Epithelial cell of prostate (primary cell): Measurements from ENCODE around the gene GLUD2.
"Not testable (repeated sequence)": the region's sequence is repeated elsewhere in the genome, so short reads cannot be mapped to it uniquely, and the experiment has no call there.

ENCODE experiments used
- DNase-seq: peaks from one replicate; pipeline ENCODE4 v3.0.0-alpha.2; 2011; ENCODE audit warnings: low read depth, low spot score
- H3K27ac ChIP-seq: fragments of 450-650 bp; 2 replicates; pipeline ENCODE4 v1.5.1; 2017; ENCODE audit warnings: mild to moderate bottlenecking

GLUD2 gene

DNA sequence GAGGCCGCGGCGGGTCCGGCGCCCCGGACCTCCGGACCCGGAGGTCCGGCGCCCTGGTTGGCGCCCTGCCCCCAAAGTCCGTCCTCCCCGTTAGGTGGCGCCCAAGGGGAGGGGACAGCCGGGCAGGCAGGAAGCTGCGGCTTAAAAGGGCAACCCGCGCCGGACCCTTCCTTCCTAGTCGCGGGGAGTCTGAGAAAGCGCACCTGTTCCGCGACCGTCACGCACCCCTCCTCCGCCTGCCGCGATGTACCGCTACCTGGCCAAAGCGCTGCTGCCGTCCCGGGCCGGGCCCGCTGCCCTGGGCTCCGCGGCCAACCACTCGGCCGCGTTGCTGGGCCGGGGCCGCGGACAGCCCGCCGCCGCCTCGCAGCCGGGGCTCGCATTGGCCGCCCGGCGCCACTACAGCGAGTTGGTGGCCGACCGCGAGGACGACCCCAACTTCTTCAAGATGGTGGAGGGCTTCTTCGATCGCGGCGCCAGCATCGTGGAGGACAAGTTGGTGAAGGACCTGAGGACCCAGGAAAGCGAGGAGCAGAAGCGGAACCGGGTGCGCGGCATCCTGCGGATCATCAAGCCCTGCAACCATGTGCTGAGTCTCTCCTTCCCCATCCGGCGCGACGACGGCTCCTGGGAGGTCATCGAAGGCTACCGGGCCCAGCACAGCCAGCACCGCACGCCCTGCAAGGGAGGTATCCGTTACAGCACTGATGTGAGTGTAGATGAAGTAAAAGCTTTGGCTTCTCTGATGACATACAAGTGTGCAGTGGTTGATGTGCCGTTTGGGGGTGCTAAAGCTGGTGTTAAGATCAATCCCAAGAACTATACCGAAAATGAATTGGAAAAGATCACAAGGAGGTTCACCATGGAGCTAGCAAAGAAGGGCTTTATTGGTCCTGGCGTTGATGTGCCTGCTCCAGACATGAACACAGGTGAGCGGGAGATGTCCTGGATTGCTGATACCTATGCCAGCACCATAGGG is at the start of gene GLUD2:
GLUD2 (plus strand) TSS at position 170 of the 979 bp plus-strand sequence; CDS start at position 245, 75 bp downstream.
- H3K27ac ChIP-seq, DNase-seq: not testable (repeated sequence)

DNA sequence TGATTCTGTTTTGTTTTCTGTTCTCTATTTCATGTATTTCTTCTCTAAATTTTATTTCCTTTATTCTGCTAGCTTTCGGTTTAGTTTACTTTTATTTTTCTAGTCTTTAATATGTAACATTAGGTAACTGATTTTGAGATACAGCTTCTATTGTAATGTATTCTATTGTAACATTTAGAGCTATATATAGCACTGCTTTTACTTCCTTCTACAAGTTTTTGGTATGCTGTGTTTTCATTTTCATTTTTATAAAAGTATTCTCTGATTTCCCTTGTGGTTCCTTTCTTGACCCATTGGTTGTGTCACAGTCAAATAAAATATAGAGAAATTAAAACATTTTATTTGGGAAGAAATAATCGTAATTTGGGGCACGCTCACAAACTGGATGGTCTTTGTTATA is 48.0 kb upstream of the GLUD2 start:
- no peak overlapping the region for H3K27ac ChIP-seq
- DNase-seq: no peak

DNA sequence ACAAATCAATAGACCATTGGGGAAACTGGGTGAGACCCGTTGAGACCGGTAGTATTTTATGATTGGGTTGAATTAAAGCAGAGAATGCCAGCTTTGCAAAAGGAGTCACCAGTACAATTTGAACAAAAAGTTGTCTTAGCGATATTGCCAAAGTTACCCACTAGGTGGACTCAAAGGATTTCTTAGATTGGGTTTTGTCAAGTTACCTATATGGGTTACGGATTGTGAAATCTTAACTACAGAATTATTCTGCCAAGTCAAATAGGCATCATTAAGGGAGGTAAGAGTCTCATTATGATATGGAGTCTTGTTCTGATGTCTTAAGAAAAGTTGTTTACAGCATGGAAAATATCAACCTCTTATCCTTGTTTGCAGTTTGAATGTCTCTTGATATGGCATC is 46.8 kb upstream of the GLUD2 start:
- DNase-seq: no peak
- no peak overlapping the region for H3K27ac ChIP-seq

DNA sequence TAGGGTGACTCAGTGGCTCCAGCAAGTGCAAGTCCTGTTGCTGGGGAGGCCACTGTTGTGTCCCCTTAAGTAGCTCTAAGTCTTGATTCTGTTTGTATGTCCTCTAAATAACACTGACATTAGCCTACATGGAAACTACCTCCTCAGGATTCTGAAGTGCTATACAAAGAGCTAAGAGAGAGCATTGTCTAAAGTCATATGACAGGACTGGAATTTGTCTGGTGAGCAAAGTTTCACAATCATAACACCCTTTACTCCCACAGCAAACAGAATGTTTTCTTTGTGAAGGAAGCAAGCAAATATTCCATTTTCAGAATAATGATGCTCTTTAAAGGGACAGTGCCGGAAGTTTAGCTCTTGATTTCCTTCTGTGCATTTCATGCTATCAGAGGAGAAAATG is 38.5 kb upstream of the GLUD2 start:
- H3K27ac ChIP-seq: no peak overlapping the region
- DNase-seq: no peak

DNA sequence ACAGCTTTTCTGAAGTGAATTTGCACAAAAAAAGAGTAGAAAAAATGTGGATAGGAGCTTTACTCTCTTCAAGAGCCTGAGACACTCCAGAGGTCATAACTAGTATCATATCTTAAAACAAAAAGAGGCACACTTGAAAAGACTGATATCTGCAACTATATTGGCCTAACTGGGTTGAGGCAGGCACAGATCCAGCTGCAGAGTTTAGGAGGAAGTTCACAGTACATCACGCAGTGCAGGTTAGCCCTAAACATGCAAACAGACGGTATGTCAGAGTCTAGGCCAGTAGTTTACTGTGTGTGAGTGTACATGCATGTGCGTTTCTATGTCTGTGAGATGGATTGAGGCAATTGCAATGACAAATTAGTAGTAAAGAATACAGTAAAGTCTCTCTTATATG is 37.6 kb upstream of the GLUD2 start:
- DNase-seq: no peak
- no peak overlapping the region for H3K27ac ChIP-seq

DNA sequence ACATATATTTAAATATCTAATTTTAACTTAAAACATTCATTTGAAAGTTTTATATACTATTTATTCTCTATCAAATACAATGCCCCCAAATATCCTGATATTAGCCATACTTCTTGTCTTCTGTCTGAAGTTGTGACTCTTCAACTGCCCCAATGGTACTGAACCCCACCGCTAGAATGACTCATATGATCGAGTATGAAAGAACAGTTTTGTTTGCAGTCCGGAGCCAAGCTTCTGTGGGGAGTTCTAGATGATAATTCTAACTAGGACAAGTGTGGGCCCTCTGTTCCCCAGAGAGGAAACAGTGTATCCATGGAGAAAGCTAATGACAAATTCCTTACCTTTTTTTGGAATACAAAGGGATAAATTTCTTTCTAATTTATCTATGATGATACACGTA is 37.2 kb upstream of the GLUD2 start:
- DNase-seq: no peak
- H3K27ac ChIP-seq: no peak overlapping the region

DNA sequence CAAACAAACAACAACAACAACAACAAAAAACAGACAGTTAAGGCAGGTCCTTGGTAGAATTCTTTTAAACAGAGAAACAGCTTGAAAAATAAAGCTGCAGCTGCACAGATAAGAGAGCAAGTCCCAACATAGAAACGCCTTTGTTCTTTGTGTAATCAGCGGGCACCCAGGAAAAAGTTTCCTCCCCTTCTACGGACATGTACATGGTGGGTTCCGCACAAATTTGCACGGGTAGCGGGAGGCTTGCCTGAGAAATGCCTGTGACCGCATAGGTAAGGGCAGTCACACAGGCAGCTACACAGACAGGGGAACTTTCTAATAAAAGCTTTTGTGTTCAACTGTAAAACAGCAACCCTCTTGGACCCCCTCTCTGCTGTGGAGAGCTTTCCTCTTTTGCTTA is 36.2 kb upstream of the GLUD2 start:
- no peak for DNase-seq
- H3K27ac ChIP-seq: no peak overlapping the region

DNA sequence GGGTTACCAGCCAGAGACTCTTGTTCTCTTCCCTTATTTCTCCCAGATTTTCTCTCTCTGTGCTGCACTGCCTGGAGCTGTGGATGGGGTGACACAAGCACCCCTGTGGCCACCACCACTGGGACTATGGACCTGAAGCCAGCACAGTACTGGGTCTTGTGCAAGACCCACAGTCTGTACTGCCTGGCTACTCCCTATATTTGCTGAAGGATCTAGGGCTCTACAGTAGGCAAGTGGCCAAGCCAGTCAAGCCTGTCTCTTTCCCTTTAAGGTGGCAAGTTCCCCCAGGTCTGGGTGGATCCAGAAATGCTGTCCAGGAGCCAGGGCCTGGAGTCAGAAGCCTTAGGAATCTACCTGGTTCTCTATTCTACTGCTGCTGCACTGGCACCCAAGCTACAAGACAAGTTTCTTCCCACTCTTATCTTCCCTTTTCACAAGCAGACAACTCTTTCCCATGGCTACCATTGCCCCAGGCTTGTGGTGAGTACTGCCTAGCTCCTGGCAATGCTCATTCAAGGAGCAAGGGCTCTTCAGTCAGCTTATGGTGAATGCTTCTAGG is 33.4 kb upstream of the GLUD2 start:
- DNase-seq: no peak
- H3K27ac ChIP-seq: no peak overlapping the region

DNA sequence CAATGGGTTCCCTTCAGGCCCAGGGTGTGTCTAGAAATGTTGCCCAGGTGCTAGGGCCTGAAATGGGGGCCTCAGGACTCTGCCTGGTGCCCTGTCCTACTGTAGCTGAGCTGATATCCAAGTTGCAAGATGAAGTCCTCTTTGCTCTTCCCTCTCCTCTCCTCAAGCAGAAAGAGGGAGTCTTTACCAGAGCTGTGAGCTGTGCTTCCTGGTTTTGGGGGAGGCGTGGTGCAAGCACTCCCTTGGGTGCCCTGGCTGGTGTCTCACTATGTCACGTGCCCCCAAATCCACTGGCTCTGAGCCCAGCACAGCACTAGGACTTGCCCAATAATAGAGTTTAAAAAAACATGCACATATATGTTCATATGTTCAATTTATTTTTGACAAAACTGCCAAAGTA is 32.6 kb upstream of the GLUD2 start:
- no peak for DNase-seq
- H3K27ac ChIP-seq: no peak overlapping the region

DNA sequence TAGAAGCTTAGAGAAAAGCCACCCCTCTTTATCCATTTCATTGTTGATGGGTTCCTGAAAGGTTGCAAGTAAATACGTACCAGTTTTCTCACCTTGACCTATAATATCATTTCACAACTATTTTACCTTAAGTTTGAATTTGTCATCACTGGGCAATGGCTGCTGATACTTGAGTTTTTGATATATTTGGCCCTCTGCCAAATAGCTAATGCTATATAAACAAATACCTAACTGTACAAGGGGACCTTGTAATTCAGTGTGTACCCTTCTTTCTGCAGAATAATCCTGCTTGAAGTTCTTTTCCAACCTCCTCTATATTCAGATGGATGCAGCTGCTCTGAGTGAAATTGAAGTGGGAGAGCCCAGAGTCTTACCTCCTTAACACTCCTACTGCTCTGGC is 19.0 kb upstream of the GLUD2 start:
- DNase-seq: no peak
- H3K27ac ChIP-seq: no peak overlapping the region

DNA sequence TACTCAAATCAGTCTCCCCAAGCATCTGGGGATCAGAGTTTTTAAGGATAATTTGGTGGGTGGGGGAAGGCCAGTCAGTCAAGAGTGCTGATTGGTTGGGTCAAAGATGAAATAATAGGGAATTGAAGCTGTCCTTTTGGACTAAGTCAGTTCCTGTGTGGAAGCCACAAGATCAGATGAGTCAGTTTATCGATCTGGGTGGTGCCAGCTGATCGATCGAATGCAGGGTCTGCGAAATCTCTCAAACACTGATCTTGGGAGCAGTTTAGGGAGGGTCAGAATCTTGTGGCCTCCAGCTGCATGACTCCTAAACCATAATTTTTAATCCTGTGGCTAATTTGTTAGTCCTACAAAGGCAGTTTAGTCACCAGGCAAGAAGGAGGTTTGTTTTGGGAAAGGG is 17.3 kb upstream of the GLUD2 start:
- no peak overlapping the region for H3K27ac ChIP-seq
- DNase-seq: no peak

DNA sequence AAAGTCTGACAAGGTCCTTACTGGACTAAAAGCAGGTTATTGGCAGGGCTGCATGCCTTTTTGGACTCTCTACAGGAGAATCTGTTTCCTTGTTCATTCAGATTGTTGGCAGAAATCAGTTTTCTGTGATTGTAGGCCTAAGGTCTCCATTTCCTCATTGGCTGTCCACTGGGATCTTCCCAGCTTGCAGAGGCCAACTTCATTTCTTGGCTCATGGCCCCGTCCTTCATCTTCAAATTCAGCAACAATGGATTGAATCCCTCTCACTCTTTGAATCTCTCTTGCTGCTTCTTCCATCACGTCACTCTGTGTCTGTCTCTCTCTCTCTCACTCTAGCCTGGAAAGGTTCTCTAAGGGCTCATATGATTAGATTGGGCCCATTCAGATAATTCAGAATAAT is 14.9 kb upstream of the GLUD2 start:
- DNase-seq: no peak
- no peak overlapping the region for H3K27ac ChIP-seq

DNA sequence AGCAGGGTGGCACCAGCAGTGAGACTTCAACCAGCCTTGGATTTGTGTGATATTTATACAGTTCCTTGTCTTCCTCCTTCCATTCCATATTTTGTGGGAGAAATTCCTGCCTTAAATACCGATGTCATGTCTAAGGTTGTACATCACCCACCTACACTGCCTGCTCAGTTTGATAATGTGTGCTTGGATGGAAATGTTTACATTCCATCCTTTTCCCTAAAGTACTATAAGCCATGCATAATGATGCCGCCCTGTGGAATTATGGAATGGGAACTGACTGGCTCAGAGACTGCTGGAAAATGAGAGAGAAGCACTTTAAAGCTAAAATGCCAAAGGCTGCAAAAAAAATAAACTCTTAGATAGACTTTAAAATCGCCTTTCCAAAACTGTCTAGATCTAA is 11.3 kb upstream of the GLUD2 start:
- DNase-seq: no peak

DNA sequence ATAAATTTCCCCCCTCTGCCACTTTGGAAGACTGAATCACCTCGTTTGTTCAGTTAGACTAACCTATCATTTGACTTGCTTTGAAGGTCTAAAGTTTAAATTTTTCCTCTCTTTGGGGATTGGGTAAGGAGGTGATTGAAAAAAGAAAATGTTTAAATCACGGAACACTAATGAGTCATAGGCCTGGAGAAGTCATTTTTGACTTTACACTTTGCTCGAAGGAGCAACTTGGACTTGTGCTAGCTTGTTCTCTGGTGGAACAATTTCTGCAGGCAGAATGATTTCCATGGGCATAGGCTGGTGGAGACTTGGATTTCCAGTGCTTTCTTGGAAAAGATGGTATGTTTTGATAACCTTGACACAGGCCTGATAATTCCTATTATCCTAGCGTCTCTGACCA is 10.5 kb upstream of the GLUD2 start:
- H3K27ac ChIP-seq: no peak overlapping the region
- DNase-seq: peak; percentile 1

More for the DNA sequence above, 11.3 kb upstream of the GLUD2 start:
- H3K27ac ChIP-seq: no peak overlapping the region

DNA sequence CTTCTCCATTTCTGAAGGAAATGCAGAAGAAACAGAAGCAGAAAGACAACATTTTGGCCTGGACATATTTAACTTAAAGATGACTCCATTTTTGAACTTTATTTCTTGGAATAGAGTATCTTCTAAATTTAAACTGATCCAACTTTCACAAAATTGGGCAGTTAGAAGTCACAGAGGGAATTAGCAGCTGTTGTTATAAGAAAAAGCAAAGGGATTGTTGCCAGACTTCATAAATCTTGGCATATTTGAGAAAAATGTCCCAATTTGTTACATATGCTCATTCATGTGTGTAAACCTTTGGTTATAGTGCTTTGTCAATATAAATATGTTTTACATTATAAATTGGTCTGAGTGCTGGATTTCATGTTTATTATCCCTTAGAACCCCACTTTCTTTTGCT is 3.4 kb downstream of the GLUD2 start:
- no peak overlapping the region for H3K27ac ChIP-seq
- no peak for DNase-seq

DNA sequence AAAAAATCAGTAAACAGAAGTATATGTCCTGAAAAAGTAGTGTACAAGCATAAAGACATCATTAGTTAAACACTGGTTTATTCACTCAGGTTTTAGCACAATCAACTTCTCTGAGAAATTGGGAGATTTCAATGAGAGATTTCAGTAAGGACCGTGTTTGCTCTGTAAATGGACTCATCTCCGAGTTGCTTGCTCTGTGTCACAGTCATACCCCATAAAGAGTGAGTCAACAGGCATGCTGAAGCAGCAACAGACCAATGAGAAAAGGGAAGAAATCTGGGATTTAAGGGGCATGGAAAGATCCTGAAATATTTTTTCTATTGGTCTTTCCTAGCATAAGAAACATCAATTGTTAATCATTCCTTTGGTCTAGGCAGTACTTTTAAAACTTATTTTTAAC is 4.7 kb downstream of the GLUD2 start:
- DNase-seq: no peak
- no peak overlapping the region for H3K27ac ChIP-seq

DNA sequence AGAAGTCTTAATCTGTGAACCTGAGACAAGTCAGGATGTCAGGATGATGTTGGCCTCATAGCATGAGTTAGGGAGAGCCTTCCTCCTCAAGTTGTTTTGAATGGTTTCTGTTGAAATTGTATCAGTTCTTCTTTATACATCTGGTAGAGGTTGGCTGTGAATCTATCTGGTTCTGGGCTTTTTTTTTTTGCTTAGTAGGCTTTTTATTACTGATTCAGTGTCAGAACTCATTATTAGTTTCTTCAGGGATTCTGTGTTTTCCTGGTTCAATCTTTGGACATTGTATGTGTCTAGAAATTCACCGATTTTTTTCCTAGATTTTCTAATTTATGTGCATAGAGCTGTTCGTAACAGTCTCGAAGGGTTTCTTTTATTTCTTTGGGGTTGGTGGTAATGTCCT is 14.9 kb downstream of the GLUD2 start:
- DNase-seq: no peak
- H3K27ac ChIP-seq: no peak overlapping the region

DNA sequence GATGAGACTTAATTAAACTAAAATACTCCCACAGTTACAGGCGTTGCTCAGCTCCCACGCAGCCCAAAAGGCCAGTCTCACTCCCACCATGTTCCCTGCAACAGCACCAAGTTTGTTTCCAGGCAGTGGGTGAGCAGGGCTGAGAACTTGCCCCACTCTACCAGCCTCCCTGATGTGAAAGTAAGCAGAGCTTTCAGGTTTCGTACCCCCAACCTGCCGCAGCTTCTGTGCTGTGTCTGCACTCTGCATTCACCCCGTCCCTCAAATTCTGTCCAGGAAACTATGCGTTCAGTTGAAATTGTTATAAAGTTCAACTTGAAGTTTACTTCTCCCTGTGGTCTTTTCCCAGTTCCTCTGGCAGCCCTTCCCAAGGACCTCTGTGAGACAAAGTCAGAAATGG is 17.2 kb downstream of the GLUD2 start:
- DNase-seq: no peak
- H3K27ac ChIP-seq: no peak overlapping the region

DNA sequence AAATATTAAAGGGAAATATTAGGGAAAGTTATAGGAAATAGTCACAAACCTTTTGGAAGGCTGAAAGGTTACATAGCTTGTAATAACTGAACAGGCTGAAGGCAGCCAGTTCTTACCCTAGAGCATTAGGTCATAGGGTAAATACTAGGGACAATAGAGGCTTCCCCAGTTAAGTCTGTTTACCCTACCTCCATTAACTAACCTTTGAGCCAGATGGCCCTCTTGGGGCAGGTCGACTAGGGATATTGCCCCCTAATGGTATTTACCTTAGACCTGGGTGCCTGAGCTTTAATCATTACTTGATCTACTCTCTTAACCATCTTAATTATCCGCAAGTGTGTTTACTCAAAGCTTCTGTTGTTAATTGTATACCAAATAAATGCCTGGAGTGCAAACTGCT is 36.8 kb downstream of the GLUD2 start:
- not testable (repeated sequence) for H3K27ac ChIP-seq, DNase-seq

DNA sequence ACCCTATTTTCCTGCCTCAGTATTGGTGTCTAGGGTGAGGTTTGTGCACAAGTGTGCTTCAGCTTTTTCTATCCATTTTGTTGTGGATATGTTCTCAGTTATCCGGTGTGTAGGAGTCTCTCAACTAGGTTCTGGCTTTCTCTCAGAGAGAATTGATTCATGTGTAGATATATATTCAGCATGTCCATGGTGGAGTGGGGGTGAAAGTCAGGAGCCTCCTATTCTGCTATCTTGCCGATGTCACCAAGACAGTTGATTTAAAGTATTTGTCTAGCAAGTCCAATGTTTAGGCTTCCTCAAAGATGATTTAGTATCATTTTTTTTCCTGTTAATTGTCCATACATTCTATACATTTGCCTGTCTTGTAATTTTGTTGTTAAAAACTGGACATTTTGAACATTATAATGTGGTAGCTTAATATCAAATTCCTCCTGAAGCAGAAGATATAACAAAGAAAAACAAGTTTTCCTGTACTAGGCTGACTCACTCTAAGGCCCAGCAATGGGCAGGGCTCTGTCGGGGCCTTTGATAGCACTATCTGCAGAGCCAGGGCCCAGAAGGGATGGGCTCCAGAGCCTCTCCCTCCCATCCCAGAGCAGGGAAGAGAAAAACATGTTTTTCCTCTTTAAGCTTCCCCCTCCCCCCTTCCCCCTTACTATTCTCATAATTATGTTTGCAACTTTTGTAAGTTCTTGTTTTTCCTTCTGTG is 37.6 kb downstream of the GLUD2 start:
- no peak for DNase-seq
- no peak overlapping the region for H3K27ac ChIP-seq

DNA sequence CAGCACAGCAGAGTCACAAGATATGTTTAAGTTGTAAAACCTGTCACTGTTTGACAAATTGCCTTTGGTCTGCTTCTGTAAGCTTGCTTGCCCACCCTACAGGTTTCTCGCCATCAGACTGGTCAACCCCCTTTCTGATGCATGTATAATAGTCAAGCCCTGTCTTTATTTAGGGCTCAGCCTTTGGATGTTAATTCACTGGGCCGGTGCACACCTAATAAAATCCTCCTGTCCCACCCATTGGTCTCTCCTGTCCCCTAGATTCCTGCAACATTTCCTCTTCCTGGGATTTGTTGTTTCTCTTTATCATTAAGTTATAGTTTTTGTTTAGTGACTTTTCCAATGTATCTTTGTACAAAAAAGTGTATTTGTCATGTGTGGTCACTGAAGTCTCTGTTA is 38.2 kb downstream of the GLUD2 start:
- no peak for DNase-seq
- H3K27ac ChIP-seq: no peak overlapping the region
